Measurements from ENCODE around the gene SEMA6A. TPM values are rescaled to one million over a fixed set of nuclear protein-coding genes. Genes with fewer than 3 reads are reported as not detected.

Gene SEMA6A
- total and polyA plus RNA-seq, 2 of the 13 experiments (the other 11 are each of a cell fraction or from before 2014, with no cell fraction given) = 5.1 to 6.5 TPM

DNA sequence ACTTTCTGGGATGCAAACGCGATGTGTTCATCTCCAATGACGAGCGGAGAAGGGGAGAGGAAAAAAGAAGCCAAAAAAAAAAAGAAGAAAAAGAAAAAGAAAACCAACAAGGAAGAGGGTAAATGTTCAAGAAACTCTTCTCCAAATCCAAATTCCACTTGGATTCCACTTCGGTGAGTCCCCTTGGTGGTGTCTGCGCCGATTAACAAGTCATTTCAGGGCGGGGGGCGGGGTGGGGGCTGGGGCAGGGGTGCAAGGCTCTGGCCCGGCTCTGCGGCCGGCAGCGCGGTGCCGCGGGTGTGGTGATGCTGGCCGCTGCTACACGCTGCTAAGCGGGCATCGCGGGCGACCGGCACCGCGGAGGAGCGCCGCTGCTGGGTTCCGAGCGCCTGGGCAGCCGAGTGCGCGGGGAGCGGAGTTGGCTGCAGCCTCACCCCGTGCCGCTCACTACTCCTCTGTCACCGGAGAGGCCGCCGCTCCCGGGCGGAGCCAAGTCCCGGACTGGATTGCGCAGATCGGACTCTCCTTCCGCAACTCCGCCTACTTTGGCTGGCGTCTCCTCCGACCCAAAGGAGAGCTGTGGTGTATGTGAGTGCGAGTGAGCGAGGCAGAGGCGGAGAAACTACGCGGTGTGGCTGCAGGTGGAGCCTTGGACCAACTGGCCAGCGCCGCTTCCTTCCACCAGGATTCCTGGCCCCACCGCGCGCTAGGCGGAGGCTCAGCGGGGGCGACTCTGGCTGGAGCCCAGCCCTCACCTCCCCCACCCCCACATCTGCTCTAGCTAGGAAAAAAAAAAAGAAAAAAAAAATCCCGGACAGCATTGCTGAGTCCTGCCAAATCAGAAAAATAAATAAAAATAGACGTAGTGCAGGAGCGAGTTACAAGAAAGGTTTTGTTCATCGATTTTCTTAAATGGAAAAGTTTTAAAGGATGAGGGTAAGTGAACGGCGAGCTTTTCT is at the start of gene SEMA6A (continued):
- peak; percentile 67 for TF ChIP-seq HDAC1 (CRISPR knock-in tag; IDR thresholded peaks at IDR 0.05)
- peak; percentile 72; the same call in 1 of the 2 replicates for TF ChIP-seq HDAC2 (CRISPR knock-in tag; IDR thresholded peaks at IDR 0.05)
- TF ChIP-seq ZNF792 (CRISPR knock-in tag; IDR thresholded peaks at IDR 0.05) = peak; percentile 83
- TF ChIP-seq, protein P1, sequence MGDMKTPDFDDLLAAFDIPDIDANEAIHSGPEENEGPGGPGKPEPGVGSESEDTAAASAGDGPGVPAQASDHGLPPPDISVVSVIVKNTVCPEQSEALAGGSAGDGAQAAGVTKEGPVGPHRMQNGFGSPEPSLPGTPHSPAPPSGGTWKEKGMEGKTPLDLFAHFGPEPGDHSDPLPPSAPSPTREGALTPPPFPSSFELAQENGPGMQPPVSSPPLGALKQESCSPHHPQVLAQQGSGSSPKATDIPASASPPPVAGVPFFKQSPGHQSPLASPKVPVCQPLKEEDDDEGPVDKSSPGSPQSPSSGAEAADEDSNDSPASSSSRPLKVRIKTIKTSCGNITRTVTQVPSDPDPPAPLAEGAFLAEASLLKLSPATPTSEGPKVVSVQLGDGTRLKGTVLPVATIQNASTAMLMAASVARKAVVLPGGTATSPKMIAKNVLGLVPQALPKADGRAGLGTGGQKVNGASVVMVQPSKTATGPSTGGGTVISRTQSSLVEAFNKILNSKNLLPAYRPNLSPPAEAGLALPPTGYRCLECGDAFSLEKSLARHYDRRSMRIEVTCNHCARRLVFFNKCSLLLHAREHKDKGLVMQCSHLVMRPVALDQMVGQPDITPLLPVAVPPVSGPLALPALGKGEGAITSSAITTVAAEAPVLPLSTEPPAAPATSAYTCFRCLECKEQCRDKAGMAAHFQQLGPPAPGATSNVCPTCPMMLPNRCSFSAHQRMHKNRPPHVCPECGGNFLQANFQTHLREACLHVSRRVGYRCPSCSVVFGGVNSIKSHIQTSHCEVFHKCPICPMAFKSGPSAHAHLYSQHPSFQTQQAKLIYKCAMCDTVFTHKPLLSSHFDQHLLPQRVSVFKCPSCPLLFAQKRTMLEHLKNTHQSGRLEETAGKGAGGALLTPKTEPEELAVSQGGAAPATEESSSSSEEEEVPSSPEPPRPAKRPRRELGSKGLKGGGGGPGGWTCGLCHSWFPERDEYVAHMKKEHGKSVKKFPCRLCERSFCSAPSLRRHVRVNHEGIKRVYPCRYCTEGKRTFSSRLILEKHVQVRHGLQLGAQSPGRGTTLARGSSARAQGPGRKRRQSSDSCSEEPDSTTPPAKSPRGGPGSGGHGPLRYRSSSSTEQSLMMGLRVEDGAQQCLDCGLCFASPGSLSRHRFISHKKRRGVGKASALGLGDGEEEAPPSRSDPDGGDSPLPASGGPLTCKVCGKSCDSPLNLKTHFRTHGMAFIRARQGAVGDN (CRISPR knock-in tag; IDR thresholded peaks at IDR 0.05) = peak; percentile 66
- TF ChIP-seq, protein P2, sequence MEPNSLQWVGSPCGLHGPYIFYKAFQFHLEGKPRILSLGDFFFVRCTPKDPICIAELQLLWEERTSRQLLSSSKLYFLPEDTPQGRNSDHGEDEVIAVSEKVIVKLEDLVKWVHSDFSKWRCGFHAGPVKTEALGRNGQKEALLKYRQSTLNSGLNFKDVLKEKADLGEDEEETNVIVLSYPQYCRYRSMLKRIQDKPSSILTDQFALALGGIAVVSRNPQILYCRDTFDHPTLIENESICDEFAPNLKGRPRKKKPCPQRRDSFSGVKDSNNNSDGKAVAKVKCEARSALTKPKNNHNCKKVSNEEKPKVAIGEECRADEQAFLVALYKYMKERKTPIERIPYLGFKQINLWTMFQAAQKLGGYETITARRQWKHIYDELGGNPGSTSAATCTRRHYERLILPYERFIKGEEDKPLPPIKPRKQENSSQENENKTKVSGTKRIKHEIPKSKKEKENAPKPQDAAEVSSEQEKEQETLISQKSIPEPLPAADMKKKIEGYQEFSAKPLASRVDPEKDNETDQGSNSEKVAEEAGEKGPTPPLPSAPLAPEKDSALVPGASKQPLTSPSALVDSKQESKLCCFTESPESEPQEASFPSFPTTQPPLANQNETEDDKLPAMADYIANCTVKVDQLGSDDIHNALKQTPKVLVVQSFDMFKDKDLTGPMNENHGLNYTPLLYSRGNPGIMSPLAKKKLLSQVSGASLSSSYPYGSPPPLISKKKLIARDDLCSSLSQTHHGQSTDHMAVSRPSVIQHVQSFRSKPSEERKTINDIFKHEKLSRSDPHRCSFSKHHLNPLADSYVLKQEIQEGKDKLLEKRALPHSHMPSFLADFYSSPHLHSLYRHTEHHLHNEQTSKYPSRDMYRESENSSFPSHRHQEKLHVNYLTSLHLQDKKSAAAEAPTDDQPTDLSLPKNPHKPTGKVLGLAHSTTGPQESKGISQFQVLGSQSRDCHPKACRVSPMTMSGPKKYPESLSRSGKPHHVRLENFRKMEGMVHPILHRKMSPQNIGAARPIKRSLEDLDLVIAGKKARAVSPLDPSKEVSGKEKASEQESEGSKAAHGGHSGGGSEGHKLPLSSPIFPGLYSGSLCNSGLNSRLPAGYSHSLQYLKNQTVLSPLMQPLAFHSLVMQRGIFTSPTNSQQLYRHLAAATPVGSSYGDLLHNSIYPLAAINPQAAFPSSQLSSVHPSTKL (CRISPR knock-in tag; IDR thresholded peaks at IDR 0.05) = peak; percentile 53
- peak; percentile 63 for TF ChIP-seq SAP130 (CRISPR knock-in tag; IDR thresholded peaks at IDR 0.05; ENCODE audit: low read depth)
- TF ChIP-seq ZNF772 (CRISPR knock-in tag; IDR thresholded peaks at IDR 0.05) = peak; percentile 62; the same call in 1 of the 2 replicates
- TF ChIP-seq ZNF747 (CRISPR knock-in tag; IDR thresholded peaks at IDR 0.05; ENCODE audit: borderline replicate concordance) = peak; percentile 68; the same call in 1 of the 2 replicates
- TF ChIP-seq, protein P3, sequence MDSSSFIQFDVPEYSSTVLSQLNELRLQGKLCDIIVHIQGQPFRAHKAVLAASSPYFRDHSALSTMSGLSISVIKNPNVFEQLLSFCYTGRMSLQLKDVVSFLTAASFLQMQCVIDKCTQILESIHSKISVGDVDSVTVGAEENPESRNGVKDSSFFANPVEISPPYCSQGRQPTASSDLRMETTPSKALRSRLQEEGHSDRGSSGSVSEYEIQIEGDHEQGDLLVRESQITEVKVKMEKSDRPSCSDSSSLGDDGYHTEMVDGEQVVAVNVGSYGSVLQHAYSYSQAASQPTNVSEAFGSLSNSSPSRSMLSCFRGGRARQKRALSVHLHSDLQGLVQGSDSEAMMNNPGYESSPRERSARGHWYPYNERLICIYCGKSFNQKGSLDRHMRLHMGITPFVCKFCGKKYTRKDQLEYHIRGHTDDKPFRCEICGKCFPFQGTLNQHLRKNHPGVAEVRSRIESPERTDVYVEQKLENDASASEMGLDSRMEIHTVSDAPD (CRISPR knock-in tag; IDR thresholded peaks at IDR 0.05) = 0 out of 2 replicates have a peak, but pooled peaks have one; percentile 18
- TF ChIP-seq, protein P4, sequence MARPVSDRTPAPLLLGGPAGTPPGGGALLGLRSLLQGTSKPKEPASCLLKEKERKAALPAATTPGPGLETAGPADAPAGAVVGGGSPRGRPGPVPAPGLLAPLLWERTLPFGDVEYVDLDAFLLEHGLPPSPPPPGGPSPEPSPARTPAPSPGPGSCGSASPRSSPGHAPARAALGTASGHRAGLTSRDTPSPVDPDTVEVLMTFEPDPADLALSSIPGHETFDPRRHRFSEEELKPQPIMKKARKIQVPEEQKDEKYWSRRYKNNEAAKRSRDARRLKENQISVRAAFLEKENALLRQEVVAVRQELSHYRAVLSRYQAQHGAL (CRISPR knock-in tag; IDR thresholded peaks at IDR 0.05; ENCODE audit: not compliant biosample characterization) = no peak
- TF ChIP-seq, protein P5, sequence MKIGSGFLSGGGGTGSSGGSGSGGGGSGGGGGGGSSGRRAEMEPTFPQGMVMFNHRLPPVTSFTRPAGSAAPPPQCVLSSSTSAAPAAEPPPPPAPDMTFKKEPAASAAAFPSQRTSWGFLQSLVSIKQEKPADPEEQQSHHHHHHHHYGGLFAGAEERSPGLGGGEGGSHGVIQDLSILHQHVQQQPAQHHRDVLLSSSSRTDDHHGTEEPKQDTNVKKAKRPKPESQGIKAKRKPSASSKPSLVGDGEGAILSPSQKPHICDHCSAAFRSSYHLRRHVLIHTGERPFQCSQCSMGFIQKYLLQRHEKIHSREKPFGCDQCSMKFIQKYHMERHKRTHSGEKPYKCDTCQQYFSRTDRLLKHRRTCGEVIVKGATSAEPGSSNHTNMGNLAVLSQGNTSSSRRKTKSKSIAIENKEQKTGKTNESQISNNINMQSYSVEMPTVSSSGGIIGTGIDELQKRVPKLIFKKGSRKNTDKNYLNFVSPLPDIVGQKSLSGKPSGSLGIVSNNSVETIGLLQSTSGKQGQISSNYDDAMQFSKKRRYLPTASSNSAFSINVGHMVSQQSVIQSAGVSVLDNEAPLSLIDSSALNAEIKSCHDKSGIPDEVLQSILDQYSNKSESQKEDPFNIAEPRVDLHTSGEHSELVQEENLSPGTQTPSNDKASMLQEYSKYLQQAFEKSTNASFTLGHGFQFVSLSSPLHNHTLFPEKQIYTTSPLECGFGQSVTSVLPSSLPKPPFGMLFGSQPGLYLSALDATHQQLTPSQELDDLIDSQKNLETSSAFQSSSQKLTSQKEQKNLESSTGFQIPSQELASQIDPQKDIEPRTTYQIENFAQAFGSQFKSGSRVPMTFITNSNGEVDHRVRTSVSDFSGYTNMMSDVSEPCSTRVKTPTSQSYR (CRISPR knock-in tag; IDR thresholded peaks at IDR 0.05; ENCODE audit: borderline replicate concordance) = 0 out of 2 replicates have a peak, but pooled peaks have one; percentile 14
- peak; percentile 49; the same call in 1 of the 2 replicates for TF ChIP-seq BORCS8-MEF2B (CRISPR knock-in tag; IDR thresholded peaks at IDR 0.05)
- no peak for TF ChIP-seq TP53 (CRISPR knock-in tag; conservative IDR thresholded peaks at IDR 0.05)

Data from HepG2 (cell line).